RPMI7951 (cell line): ENCODE measurements around the gene TRIM46. TPM values are rescaled to one million over a fixed set of nuclear protein-coding genes. Genes with fewer than 3 reads are reported as not detected.

ENCODE experiments used
- DNase-seq: peaks from one replicate; pipeline ENCODE4 v3.0.0-alpha.2; 2012; ENCODE audit warnings: low read depth
- total RNA-seq: library from RNA; depleted of rRNA; stranded (reverse); fragments of >200 nt; shearing (Covaris generic); gene quantifications from 2 replicates; pipeline ENCODE4 v1.2.3, GENCODE V29; 2014; rRNA removed

Gene TRIM46, protein sequence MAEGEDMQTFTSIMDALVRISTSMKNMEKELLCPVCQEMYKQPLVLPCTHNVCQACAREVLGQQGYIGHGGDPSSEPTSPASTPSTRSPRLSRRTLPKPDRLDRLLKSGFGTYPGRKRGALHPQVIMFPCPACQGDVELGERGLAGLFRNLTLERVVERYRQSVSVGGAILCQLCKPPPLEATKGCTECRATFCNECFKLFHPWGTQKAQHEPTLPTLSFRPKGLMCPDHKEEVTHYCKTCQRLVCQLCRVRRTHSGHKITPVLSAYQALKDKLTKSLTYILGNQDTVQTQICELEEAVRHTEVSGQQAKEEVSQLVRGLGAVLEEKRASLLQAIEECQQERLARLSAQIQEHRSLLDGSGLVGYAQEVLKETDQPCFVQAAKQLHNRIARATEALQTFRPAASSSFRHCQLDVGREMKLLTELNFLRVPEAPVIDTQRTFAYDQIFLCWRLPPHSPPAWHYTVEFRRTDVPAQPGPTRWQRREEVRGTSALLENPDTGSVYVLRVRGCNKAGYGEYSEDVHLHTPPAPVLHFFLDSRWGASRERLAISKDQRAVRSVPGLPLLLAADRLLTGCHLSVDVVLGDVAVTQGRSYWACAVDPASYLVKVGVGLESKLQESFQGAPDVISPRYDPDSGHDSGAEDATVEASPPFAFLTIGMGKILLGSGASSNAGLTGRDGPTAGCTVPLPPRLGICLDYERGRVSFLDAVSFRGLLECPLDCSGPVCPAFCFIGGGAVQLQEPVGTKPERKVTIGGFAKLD
- 2.3 and 2.9 TPM in 2 replicates for total RNA-seq

DNA sequence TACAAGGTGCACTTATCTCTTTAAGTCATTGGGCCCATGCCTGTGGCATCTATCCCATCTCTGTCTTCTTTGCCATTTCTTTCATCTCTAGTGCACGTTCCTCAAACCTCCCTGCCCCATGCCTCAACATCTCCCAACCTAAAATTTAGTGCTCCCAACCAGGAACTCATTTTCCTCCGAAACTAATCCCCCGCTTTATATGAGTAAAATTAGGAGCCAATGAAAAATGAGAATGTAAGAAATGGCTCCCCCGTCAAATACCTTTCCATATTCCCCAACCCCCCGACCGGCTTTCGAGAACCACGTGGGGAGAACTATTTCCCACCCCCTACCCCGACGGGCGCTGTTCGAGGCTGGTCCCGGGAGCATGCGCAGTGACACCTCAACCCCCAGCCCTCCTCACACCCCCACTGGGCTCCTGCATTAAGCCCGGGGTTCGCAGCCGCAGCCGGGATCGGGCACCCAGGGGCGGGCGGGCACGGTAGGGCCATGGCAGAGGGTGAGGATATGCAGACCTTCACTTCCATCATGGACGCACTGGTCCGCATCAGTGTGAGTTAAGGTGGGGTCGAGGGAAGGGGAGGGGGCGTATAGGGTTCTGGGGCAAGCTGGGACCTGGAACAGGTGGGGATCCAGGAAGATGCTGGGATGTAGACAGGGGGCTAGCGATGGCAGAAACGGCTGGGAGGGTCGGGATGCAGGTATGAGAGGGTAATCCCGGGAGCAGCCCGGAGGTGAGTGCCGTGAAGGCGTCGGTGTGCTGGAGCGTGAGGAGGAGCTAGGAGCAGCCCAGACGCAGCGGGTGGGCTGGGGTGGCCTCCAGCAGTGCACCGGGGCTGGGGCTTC, at the start of gene TRIM46:
TRIM46 (plus strand) TSS at position 372 of the 846 bp plus-strand sequence; CDS start at position 490, 118 bp downstream.
- peak; percentile 51 for DNase-seq

DNA sequence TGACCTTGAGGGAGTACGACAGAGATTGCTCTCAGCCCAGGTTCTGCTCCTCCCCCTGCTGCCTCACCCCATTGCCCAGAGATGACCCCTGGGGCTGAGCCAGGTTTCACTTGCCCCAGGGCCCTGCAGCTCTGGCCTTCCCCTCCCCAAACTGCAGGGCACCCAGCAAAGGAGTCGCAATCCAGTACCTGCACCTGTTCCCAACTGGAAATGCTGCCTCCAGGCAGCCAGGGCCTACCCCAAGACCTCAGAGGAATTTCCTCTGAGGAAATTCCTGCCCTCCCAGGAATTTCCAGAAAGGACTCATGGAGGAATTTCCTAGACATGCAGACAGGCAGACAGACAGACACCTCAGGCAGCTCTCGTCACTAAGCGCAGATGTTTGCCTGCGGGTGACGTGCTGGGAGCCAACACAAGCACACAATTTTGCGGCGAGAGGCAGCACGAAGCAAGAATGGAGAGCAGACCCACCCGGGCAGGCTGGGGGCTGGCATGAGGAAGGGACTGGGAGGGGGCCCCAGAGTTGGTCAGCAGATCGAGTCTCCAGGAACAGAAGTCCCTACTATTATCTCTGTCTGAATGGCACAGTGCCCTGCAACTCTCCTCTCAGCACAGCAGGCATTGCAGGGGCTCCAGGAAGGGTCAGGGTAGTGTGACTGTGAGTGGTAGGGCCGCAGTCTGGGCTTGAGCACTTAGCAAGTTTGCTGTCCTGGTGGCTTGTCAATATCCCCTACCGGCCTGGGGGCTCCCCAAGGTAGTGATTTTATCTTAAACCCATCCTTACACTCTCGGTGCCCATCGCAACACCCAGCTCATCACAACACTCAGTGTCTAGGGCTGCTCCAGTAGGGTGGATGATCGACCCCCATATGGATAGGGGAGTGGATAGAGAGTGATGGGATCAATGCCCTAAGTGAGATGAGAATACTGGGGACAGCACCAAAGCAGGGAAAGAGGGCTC, 48.9 kb upstream of the TRIM46 start:
- peak; percentile 74 for DNase-seq

DNA sequence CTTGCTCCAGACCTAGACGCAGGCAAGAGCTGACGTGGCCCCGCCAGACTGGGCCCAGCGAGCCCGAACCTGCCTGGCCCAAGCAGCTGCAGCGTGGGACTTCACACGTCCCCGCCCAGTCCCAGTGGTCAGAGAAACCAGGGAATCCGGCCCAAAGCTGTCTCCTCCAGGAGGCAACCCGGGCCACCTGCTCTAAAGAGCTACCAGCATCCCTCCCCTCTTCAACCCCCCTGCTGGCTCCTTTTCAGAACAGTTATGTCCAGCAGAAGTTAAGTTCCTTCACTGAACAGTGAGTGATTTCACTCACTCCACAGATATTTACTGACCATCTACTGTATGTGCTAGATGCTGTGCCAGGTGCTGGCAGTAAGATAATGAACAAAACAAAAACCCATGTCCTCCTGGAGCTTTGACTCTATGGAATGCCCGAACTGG, 48.1 kb upstream of the TRIM46 start:
- no peak for DNase-seq

DNA sequence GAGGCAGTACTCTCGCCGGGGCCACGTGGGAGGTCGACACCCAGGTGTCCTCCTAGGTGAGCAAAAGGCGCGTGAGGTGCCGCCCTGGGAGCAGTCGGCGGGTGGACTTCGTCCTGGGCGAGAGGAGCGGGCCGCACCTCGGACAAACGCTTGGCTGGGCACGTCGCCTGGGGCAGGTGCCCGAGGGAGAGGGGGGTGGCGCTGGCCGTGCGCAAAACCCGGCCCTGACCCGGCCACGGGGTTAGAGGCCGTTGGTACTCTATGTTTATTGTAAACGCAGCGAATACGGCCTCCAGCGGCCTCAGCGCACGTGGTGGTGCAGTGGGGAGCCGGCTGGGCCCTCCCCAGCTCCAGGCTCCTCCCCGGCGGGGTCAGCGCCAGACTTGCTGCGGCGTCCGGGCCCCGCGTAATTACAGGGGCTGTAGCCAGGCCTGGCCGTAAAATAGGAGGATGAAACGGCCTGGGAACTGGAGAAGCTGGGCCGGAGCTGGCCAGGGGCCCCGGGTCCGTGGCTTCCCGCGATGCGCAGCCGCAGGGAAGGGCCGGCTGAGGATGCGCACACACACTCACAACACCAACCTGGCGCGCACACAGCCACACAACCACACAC, 47.6 kb upstream of the TRIM46 start:
- DNase-seq, result peak; percentile 24

DNA sequence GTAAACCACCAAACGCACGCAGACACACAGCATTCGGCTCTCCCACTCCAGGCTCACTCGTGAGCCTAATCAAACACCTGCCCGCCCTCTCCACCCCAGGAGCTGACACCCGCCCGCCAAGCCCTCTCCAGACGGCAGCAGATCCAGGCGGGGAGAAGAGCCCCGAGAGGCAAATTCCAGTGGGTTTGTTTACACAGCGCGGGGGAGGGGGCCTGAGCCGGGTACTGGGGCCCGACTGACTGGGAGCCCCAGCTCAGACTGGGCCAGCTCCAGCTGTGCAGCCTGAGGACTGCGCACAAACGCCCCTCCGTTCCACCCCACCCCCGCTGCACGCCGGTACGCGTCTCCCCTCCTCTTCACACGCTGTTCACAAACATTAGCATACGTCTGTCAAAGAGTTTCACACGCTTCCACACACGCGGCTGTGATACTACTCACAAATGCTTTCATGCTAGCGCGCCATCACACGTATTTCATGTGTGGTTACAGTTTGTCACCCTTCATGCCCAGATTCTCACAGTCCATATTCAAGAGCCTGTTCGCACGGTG, 47.0 kb upstream of the TRIM46 start:
- peak; percentile 17 for DNase-seq

DNA sequence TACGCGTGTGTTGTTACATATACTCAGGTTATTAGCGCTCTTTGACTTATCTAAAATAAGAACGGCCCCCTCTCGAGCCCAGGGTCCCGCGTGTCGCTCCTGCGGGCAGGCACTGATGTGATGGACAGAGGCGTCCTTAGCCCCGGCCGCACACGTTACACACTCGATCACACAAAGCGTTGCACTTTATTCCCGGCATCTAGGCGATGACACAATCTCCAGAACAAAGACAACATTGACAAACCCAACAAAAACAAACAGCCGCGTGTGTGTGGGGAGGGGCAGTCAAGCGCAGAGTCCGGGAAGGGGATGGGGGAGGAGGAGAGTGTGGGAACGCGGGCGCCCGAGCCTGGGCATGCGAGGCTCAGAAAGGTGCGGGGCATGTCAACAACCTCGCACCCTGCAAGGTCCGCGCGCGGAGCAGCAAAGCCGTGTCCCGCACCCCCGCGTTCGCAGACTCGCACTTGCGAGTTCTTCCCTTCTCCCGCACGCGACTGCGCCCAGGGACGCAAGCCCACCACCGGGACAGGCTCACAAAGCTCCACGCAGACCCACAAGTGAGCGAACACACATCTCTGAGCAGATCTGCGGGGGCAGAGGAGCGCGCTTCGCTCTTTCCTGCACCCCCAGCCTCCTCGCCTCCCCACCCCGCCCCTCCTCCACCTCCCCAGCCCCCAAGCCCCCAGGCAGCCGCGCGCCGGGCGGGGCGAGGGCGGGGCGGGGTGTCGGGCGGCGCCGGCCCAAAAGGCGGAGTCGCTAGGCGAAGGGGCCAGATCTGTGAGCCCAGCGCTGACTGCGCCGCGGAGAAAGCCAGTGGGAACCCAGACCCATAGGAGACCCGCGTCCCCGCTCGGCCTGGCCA, 46.3 kb upstream of the TRIM46 start, which contains the start of gene EFNA1:
EFNA1 (plus strand) TSS at position 772 of the 862 bp plus-strand sequence. CDS start 102 bp downstream, outside the sequence.
- peak; percentile 35 for DNase-seq

DNA sequence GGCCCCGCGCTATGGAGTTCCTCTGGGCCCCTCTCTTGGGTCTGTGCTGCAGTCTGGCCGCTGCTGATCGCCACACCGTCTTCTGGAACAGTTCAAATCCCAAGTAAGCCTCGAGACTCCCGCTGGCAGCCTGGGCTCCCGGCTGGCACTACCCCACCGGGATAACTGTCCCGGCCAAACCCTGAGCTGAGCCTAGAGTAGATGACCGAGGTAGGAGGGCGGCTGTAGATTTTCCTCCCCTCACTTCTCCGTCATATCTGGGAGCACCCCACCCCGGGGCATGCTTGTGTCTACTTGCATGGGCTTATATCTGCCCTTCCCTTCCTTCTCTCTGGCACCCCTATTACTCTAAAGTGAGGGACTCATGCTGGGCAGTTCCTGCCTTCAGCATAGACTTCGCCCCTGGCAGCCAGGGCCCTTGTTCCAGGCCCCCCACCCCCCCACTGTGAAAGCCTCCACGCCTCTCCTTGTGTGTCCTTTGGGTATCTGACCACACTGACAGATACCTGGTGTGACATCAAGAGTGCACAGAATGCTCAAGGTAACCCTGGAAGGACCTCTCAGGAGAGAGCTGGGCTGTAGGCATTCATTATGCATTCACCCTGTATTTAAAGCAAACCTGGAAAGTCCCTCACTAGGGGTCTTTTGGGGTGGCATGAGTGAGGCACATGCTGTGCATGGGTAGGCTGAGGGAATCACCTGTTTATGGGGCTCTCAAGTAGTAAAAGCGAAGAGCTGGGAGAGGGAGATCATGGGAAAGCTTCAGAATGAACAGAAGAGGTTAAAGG, 45.5 kb upstream of the TRIM46 start:
- no peak for DNase-seq

DNA sequence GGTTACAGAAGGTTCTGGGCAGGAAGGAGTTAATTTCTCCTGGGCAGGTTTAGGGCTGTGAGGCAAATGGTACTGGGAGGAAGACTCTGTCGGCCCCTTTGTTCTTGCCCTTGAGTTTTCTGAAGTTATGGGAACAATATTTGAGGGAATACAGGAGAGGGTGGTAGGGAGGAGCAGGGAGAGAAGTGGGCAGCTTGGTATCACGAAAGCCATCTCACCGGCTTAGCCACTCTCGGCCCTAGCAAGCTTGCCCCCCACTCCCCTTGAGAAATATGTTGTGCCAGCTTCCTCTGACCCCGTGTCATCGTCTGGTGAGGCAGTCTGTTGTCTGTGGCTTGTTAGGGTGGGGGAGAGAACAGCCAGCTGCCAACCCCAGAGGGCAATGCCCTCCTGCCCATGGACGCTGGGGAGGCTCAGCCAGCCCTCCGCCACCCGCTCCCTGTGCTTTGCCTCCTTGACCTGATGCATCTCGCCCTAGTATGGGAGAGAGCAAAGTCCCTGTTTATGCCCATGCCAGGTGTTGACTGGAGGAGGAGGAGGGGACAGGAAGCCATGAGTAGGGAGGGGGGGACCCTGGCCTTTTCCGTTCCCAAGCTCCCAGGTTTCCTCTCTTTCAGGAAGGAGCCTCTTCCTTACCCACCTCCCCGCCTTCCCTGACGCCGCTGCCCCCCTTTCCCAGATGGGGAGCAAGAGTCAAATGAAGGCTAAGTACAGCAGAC, 44.7 kb upstream of the TRIM46 start:
- DNase-seq, result no peak

DNA sequence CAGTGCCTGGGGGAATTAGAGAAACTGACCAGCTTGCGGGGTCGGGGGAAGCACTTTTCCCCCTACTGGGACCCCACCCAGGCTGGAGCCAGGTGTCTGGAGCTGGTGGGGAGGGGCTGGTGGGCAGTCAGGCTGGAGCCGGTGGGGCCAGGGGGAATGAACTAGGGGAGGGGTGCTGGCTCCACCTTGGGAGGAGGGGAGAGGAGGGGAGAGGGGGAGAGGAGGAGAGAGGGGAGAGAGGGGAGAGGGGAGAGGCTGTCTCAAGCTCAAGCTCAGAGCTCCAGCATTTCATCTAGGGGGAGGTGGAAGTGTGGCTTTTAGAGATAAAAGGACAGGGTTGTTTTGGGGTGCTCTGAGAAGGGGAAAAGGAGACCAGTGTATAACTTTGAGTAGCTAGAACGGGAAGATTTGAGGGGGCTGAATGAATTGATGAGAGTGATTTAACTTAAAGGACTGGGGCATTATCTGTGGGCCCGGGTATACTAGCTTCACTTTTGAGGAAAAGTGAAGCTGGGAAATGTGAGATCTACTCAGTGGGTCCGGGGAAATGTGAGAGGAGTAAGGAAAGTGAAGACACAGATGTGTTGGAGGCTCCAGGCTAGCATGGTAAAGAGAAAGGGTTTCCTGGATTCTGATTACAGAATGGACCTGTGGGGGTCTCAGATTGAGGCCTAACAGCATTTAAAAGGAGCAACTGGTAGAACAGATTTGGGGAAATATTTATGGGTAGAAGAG, 43.2 kb upstream of the TRIM46 start:
- no peak for DNase-seq

DNA sequence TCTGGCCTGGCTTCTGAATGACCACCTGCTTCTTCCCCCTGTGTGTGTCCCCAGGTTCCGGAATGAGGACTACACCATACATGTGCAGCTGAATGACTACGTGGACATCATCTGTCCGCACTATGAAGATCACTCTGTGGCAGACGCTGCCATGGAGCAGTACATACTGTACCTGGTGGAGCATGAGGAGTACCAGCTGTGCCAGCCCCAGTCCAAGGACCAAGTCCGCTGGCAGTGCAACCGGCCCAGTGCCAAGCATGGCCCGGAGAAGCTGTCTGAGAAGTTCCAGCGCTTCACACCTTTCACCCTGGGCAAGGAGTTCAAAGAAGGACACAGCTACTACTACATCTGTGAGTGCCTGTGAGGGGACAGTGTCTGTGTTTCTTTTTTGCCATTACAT, 42.4 kb upstream of the TRIM46 start:
- DNase-seq, result no peak

DNA sequence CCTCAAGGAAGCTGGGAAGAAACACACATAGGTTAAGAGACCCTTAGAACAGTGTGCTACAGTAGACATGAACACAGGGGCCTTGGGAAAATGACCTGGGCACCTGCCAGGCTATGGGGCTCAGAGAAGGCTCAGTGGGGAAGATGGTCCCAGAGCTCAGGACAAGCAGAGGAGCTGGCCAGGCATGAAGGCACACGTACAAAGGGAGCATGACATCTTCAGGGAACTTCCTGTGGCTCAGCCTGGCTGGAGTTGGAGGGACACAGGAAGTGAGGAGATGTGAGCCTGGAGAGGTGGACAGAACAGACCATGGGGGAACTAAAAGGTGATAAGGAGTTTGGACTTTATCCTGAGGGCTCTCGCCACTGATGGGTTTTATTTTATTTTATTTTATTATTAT, 41.8 kb upstream of the TRIM46 start:
- DNase-seq, result no peak

DNA sequence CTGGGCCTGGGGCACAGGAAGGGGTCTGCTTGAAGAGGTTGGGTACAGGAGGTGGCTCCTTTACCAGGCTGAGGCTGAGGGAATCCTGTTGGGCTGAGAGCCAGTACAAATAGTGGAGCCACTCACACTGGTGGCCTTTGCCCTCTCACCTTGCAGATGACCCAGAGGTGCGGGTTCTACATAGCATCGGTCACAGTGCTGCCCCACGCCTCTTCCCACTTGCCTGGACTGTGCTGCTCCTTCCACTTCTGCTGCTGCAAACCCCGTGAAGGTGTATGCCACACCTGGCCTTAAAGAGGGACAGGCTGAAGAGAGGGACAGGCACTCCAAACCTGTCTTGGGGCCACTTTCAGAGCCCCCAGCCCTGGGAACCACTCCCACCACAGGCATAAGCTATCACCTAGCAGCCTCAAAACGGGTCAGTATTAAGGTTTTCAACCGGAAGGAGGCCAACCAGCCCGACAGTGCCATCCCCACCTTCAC, 39.8 kb upstream of the TRIM46 start:
- no peak for DNase-seq

DNA sequence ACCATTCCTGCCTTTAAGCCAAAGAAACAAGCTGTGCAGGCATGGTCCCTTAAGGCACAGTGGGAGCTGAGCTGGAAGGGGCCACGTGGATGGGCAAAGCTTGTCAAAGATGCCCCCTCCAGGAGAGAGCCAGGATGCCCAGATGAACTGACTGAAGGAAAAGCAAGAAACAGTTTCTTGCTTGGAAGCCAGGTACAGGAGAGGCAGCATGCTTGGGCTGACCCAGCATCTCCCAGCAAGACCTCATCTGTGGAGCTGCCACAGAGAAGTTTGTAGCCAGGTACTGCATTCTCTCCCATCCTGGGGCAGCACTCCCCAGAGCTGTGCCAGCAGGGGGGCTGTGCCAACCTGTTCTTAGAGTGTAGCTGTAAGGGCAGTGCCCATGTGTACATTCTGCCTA, 39.3 kb upstream of the TRIM46 start:
- no peak for DNase-seq

DNA sequence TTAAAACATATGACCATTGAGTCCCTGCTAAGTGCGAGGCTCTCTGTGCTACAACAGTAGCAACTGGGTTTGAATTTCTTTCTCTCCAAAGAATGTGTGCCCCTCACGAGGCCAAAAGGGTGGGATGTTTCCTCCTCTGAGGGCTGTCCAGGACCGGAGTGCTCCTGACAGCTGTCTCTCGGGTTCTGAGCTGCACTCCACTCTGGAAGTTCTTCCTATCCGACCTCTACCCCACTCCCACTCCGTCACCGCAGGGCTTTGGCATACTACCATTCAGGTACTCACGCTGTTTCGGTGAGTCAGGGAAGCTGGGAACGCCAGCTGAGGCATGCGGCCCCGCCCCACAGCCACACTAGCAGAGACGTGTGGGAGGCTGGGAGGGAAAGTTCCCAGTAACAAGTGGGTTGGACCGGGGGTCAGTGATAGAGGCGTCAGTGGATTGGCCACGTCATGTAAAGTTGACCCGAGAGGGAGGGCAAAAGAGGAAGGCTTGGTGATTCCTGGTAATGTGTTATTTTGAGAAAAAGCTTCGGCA, 38.7 kb upstream of the TRIM46 start:
- peak; percentile 92 for DNase-seq

DNA sequence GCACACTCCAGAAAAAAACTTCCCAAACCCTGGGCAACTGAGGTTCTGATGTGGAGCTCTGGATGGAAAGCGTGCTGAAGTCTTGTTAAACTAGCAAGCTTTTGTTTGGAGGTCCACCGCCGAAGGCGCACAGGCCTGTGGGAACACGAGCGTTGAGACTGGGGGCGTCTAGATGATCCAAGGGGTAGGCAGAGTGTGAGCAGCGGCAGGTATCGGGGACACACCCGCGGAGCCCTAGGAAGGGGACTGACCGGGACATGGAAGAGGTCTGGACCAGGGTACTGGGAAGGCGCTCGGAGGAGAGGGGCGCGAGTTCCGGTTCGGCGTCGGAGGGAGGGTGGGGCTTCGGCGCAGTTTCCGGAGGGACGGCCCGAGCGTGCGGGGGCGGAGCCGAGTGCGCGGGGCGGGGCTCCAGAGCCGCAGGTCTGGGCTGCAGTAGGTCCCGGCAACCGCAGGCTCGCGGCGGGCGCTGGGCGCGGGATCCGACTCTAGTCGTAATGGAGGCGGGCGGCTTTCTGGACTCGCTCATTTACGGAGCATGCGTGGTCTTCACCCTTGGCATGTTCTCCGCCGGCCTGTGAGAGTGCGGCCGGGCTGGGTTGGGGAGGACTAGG, 38.1 kb upstream of the TRIM46 start, which contains the start of gene SLC50A1:
SLC50A1 (plus strand) TSS at position 438 of the 614 bp plus-strand sequence; CDS start at position 498, 60 bp downstream.
- peak; percentile 87 for DNase-seq

DNA sequence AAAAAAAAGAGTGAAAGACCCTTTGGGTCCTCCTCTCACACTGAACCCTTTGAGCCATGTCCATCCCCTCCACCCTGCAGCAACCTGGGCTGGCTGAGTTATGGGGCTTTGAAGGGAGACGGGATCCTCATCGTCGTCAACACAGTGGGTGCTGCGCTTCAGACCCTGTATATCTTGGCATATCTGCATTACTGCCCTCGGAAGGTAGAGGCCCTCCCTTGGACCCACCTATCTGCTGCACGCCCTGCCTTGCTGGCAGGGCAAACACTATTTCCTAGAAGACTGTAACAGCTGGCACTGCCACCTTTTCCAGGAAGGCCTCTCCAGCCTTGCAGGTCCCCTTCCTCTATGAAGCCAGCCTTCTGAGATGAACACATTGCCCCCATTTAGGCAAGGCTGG, 36.9 kb upstream of the TRIM46 start:
- DNase-seq, result no peak
